OCI-M2 (cell line): ENCODE results near the gene SERPINB4.

Source experiments
- DNase-seq: peaks from one replicate; lab custom pipeline; 2025; ENCODE audit not compliant: unreplicated experiment; lab: John Stamatoyannopoulos, UW

The SERPINB4 gene

GRCh38 chr18:63637703-63638102, 6.4 kb downstream of the SERPINB4 start:
- no peak for DNase-seq

GRCh38 chr18:63627819-63628218, 16.2 kb downstream of the SERPINB4 start:
- DNase-seq = no peak

DNA sequence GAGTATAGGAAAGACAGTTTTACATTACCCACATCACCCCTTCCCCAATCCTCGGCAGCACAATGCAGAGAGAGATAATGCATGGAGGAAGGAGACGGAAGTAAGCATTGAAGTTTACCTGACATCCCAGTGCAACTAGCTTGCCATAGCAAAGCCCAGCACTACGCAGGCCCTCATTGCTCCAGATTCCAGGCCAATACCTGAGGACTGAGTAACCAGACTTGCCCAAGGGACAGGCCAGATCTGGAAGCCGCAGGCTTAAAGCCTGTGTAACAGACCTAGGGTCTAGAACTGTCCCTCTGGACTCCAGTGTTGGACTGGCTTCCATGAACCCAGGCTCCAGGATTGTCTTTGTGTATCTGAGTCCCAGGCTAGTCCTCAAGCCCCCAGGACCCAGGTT, 17.6 kb downstream of the SERPINB4 start:
- no peak for DNase-seq

DNA sequence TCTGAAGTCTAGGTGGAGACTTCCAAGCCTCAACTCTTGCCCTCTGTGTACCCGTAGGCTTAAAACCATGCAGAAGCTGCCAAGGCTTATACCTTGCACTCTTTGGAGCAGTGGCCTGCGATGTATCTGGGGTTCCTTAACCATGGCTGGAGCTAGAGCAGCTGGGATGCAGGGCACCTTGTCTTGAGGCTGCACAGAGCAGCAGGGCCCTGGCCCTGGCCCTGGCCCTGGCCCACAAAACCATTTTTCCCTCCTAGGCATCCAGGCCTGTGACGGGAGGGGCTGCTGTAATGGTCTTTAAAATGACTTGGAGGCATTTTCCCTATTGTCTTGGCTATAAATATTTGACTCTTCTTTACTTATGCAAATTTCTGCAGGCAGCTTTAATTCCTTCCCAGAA, 19.2 kb downstream of the SERPINB4 start:
- DNase-seq = no peak

DNA sequence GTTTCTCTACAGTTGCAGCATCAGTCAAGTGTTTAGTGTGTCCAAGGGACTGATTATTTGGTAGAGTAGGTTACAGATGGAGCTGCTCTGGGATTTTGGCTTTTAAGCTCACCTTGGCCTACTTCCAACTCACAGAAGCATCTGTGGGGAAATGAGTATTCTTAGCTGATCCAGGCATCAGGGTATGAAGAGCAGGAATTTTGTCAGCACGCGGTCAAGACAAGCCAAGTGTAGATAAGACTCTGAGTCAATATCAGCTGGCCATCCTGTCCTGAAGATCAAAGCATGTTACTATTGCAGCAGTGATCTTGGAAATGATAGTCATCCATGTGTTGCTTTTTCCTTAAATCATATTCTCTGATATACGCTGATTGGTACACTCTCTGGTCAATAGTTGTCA, 24.4 kb downstream of the SERPINB4 start:
- DNase-seq = no peak

- no peak for DNase-seq
These were observed 26.2 kb downstream of the SERPINB4 start for GRCh38 chr18:63617915-63618234.

GRCh38 chr18:63617049-63617914, 26.8 kb downstream of the SERPINB4 start:
- DNase-seq = no peak

DNA sequence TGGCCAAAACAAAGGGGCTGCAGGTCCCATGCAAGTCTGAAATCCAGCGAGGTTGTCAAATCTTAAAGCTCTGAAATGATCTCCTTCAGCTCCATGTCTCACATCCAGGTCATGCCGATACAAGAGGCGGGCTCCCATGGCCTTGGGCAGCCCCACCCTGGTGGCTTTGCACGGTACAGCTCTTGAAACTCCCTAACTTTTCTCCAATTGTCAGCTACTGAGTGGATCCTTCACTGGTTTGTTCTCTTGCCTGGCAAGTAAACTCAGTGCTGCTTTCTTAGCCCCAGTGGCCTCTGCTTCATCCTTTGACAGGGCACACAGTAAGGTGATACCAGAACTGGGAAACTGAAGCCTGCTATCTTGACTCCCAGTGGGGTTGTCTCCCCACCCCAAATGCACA, 30.6 kb downstream of the SERPINB4 start:
- DNase-seq = no peak

DNA sequence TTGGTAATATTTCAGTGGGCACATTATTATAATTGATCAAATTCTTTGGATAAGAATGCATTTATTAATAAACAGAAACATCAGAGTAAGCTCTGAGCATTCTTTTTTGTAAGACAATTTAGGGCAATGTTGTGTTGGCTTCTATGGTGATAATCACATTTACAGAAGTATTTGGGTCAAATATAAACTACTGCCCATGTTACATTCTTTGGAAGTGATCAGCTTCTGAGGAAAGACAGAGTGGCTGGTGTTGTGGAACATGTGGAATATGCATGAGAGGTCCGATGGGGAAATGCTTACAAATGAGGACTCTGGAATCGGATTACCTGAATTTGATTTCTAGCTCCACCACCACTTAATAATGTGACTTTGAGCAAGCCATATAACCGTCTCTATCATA, 37.5 kb downstream of the SERPINB4 start:
- no peak for DNase-seq

DNA sequence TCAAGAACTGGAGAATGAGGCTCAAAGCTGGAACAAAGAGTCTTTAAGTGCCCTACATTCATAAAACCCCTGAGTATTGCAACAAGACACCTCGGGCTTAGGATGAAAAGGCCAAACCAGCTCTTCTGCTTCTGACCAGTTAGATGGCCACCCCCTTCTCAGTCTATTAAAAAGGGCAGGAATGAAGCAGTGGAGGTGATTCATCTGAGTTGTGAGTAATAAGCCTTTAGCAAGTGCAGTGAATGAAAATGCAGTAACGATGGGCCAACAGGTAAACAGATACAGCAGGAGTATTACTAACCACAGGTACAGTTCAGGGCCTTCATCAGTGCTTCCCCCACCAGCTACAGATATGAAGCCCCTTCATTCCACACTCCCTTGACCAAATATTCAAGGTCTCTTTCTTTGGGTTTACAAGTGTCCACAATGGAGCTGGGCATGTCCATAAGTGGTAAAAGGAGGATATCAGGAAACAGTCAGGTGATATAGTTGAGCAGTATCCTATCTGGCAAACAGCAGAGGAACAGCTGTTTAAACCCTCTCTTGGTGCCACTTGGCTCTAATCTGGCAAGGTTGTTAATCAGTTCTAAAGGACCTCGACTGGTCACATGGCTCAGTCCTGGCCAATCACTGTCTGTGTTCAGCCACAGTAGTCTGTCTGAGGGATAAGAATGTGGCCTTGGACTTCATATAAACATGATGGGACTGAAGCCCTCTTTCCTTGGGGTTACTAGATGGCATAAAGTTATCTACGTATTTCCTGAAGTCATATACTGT, 39.1 kb downstream of the SERPINB4 start:
- no peak for DNase-seq

GRCh38 chr18:63603772-63604171, 40.3 kb downstream of the SERPINB4 start:
- no peak for DNase-seq

DNA sequence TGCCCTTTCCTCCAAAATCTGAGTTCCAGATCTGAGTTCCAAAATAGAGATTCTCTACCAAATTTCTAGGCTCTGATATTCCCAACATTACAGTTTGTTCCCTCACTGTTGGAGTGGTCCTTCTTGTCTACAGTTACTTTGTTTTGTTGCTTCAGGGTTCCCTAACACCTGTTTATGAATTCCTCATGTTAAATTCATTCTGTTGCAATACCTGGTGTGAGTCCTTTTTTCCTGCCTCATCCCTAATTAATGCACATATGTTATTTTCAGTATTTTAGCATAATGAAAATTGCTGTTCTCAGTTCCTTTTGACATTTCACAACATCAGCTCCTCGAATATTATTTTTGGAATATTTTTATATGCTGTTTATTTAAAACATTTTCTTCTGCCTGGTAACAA, 40.7 kb downstream of the SERPINB4 start:
- DNase-seq = no peak

- DNase-seq = no peak
These were observed 47.1 kb downstream of the SERPINB4 start for GRCh38 chr18:63596964-63597363.

- no peak for DNase-seq
These were observed 51.6 kb downstream of the SERPINB4 start for GRCh38 chr18:63592471-63592870.

DNA sequence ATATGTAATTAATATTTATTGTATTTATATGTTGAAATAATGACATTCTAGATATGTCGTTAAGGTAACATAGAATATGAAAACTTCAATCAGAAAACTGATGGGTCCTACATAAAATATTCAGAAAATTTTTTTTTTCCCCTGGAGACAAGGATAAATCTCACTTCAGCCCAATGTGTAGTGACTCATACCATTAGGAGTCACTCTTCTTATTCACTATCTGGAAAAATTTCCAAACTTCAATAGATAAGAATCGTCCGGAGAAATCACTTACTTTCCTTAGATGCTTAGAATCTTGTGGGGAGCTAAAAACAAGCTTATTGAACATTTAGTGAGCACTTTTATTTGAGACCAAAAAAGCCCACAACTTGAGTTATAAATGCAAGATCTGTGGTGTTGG, 52.3 kb downstream of the SERPINB4 start:
- DNase-seq = no peak

DNA sequence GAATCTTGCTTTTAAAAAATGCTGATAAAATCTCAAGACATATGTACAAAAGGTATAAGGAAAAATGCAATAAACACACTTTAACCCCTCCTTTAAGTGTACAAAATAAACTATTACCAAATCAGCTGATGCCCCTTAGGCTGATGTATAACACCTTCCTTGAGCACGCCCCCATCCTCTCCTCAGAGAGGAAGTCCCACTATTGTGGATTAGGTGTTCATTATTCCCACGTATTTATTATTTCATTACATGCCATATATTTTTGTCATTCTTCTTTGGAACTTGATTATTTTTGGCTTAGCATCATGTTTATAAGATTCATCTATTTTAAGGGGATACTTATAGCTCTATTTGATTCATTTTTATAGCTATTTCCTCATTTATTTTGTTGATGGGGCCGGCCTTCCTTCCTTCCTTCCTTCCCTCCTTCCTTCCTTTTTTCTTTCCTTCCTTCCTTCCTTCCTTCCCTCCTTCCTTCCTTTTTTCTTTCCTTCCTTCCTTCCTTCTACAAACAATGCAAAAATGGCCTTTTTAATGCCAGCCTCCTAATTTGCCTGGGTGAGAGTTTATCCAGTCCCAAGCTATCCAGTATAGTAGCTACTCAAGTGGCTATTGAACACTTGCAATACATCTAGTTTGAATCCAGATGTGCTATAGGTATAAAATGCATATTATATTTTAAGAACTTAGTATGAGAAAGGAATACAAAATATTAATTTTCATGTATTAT, 52.9 kb downstream of the SERPINB4 start:
- DNase-seq = no peak

DNA sequence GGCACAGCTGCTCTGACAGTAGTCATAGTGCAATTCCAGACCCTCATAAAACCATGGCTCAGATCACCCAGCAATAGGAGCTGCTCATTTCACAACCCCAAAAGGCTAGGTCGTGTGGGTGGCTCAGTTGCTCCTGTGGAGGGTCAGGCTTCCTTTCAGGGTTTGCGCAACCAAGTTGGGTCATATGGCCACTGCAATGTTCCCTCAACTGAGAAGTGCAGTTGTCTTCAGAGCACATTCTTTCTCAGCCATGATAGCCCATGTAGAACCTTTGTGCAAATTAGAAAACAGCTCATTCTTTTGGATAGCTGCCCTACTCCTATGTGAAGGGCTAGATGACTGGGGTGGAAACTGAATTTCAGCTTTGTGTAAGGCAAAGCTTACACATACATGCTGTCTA, 53.7 kb downstream of the SERPINB4 start:
- no peak for DNase-seq

DNA sequence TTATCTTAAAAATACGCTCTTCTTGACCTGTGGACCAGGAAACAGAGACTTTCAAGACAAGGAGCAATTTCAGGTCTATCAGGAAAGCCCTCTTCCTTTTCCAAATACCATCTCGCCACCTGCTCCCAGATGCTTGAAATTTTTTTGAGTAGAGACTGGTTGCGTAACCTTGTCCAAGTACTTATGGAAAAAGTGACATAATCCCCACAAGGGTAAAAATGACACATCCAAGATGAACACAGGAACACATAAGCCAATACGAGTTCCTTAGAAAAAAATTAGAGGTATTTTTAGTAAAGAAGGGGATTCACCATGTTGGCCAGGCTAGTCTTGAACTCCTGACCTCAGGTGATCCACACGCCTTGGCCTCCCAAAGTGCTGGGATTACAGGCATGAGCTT, 55.1 kb downstream of the SERPINB4 start:
- DNase-seq = no peak
